H9 (cell line): ENCODE results near the gene AQP2. TPM values are rescaled to one million over a fixed set of nuclear protein-coding genes. Genes with fewer than 3 reads are reported as not detected.

Experiments
- DNase-seq: peaks from one replicate; pipeline ENCODE4 v3.0.0-alpha.2; 2017
- H2AFZ ChIP-seq: one replicate; pipeline ENCODE4 v1.6.1; 2013; ENCODE audit warnings: mild to moderate bottlenecking, low read length, control low read depth, moderate library complexity
- H2AK5ac ChIP-seq: 2 replicates; pipeline ENCODE4 v1.6.1; 2013; ENCODE audit warnings: low read length, control low read depth, mixed read lengths; ENCODE audit not compliant: insufficient read length
- H2BK120ac ChIP-seq: one replicate; pipeline ENCODE4 v1.6.1; 2013; ENCODE audit warnings: low read depth, mild to moderate bottlenecking, low read length, control low read depth, inconsistent platforms; ENCODE audit not compliant: poor library complexity, severe bottlenecking
- H2BK12ac ChIP-seq: 2 replicates; pipeline ENCODE4 v1.6.1; 2013; ENCODE audit warnings: low read length, control low read depth, mixed read lengths, low read depth; ENCODE audit not compliant: insufficient read length
- H2BK15ac ChIP-seq: 2 replicates; pipeline ENCODE4 v1.6.1; 2013; ENCODE audit warnings: low read depth, low read length, control low read depth
- H2BK20ac ChIP-seq: one replicate; pipeline ENCODE4 v1.6.1; 2013; ENCODE audit warnings: low read depth, mild to moderate bottlenecking, low read length, control low read depth, inconsistent platforms; ENCODE audit not compliant: poor library complexity, severe bottlenecking
- H2BK5ac ChIP-seq: 2 replicates; pipeline ENCODE4 v1.6.1; 2013; ENCODE audit warnings: low read length, control low read depth, mixed read lengths; ENCODE audit not compliant: insufficient read length
- H3K14ac ChIP-seq: 2 replicates; pipeline ENCODE4 v1.6.1; 2013; ENCODE audit warnings: low read length, control low read depth; ENCODE audit not compliant: insufficient read depth
- H3K18ac ChIP-seq: 2 replicates; pipeline ENCODE4 v1.6.1; 2013; ENCODE audit warnings: low read depth, mild to moderate bottlenecking, mixed read lengths, low read length, control low read depth; ENCODE audit not compliant: insufficient read length
- H3K23ac ChIP-seq: 2 replicates; pipeline ENCODE4 v1.6.1; 2013; ENCODE audit warnings: low read length, control low read depth, mixed read lengths, low read depth; ENCODE audit not compliant: insufficient read length
- H3K23me2 ChIP-seq: 2 replicates; pipeline ENCODE4 v1.6.1; 2013; ENCODE audit warnings: low read depth, mild to moderate bottlenecking, mixed read lengths, low read length, control low read depth; ENCODE audit not compliant: insufficient read length, poor library complexity, severe bottlenecking
- H3K27ac ChIP-seq: 2 replicates; pipeline ENCODE4 v1.5.1; 2013; ENCODE audit warnings: low read length, control low read depth, mixed read lengths, low read depth; ENCODE audit not compliant: insufficient read length
- H3K27me3 ChIP-seq: 2 replicates; pipeline ENCODE4 v1.6.1; 2013; ENCODE audit warnings: low read length, control low read depth, inconsistent platforms; ENCODE audit not compliant: insufficient read depth
- H3K4ac ChIP-seq: 2 replicates; pipeline ENCODE4 v1.6.1; 2013; ENCODE audit warnings: low read depth, mild to moderate bottlenecking, control low read depth, inconsistent platforms, low read length, moderate library complexity
- H3K4me1 ChIP-seq: 2 replicates; pipeline ENCODE4 v1.6.1; 2013; ENCODE audit warnings: low read length, control low read depth, inconsistent platforms; ENCODE audit not compliant: insufficient read depth
- H3K4me2 ChIP-seq: 2 replicates; pipeline ENCODE4 v1.6.1; 2013; ENCODE audit warnings: low read length, control low read depth, mixed read lengths; ENCODE audit not compliant: insufficient read length, insufficient read depth
- H3K56ac ChIP-seq: 2 replicates; pipeline ENCODE4 v1.6.1; 2013; ENCODE audit warnings: low read depth, mild to moderate bottlenecking, mixed read lengths, low read length, control low read depth; ENCODE audit not compliant: insufficient read length
- H3K79me1 ChIP-seq: 2 replicates; pipeline ENCODE4 v1.6.1; 2013; ENCODE audit warnings: low read depth, mild to moderate bottlenecking, moderate library complexity, low read length, control low read depth, inconsistent platforms; ENCODE audit not compliant: insufficient read depth, poor library complexity, severe bottlenecking
- H3K79me2 ChIP-seq: 2 replicates; pipeline ENCODE4 v1.6.1; 2013; ENCODE audit warnings: low read length, control low read depth, inconsistent platforms; ENCODE audit not compliant: insufficient read depth
- H3K9ac ChIP-seq: 2 replicates; pipeline ENCODE4 v1.6.1; 2013; ENCODE audit warnings: low read length, control low read depth, mixed read lengths; ENCODE audit not compliant: insufficient read length; ENCODE audit errors: extremely low read depth
- H3K9me3 ChIP-seq: one replicate; pipeline ENCODE4 v1.6.1; 2013; ENCODE audit warnings: low read depth, low read length, inconsistent platforms; ENCODE audit not compliant: control insufficient read depth
- H3T11ph ChIP-seq: one replicate; pipeline ENCODE4 v1.6.1; 2013; ENCODE audit warnings: mild to moderate bottlenecking, low read length, control low read depth, inconsistent platforms
- H4K20me1 ChIP-seq: one replicate; pipeline ENCODE4 v1.6.1; 2013; ENCODE audit not compliant: control insufficient read depth, insufficient read length, insufficient read depth
- H4K5ac ChIP-seq: 2 replicates; pipeline ENCODE4 v1.6.1; 2013; ENCODE audit warnings: low read depth, mild to moderate bottlenecking, mixed read lengths, low read length, control low read depth; ENCODE audit not compliant: insufficient read length
- H4K8ac ChIP-seq: replicated peaks from 2 replicates; pipeline ENCODE4 v1.6.1; 2013; ENCODE audit warnings: low read length, control low read depth, mixed read lengths, low read depth; ENCODE audit not compliant: insufficient read length
- H4K91ac ChIP-seq: 2 replicates; pipeline ENCODE4 v1.6.1; 2013; ENCODE audit warnings: low read depth, mild to moderate bottlenecking, moderate library complexity, mixed read lengths, low read length, control low read depth; ENCODE audit not compliant: insufficient read length
- H3K27ac Mint-ChIP-seq, 3 experiments: 2 replicates in 2 of 3; 3 replicates in 1 of 3; pipeline ENCODE4 v1.8.0; 2020 to 2021; ENCODE audit warnings: mixed read lengths in 3 of 3, mild to moderate bottlenecking in 1 of 3, moderate library complexity in 1 of 3
- H3K27me3 Mint-ChIP-seq: 2 replicates; pipeline ENCODE4 v1.8.0; 2021; ENCODE audit warnings: low read depth, mild to moderate bottlenecking, moderate library complexity, mixed read lengths
- H3K36me3 Mint-ChIP-seq, 3 experiments: 2 replicates in 2 of 3; 3 replicates in 1 of 3; pipeline ENCODE4 v1.8.0; 2020 to 2021; ENCODE audit warnings: low read depth in 3 of 3, mixed read lengths in 3 of 3; ENCODE audit not compliant: insufficient read depth in 1 of 3
- H3K4me1 Mint-ChIP-seq, 2 experiments: 2 replicates each; pipeline ENCODE4 v1.8.0; 2020; ENCODE audit warnings: mixed read lengths in 2 of 2
- H3K4me3 Mint-ChIP-seq, 2 experiments: 2 replicates in 1 of 2; 3 replicates in 1 of 2; pipeline ENCODE4 v1.8.0; 2020 to 2021; ENCODE audit warnings: mild to moderate bottlenecking in 2 of 2, mixed read lengths in 2 of 2, moderate library complexity in 1 of 2
- H3K9me3 Mint-ChIP-seq, 2 experiments: 2 replicates in 1 of 2; 3 replicates in 1 of 2; pipeline ENCODE4 v1.8.0; 2020; ENCODE audit warnings: mild to moderate bottlenecking in 2 of 2, mixed read lengths in 2 of 2, moderate library complexity in 1 of 2
- CTCF ChIP-seq: fragments of 200-600 bp; sonication (generic); conservative IDR thresholded peaks from 3 replicates; pipeline ENCODE4 v1.8.0; 2021; ENCODE audit warnings: antibody characterized with exemption, mild to moderate bottlenecking
- WGBS: extraction: QIAGEN DNeasy Blood & Tissue Kit; methylation state at CpG from one replicate; pipeline ENCODE4 v1.1.7; 2013; ENCODE audit warnings: missing lambda C conversion rate, low lambda C conversion rate, mixed read lengths; ENCODE audit not compliant: insufficient read length; ENCODE audit errors: extremely low coverage; 5-methylcytosine and 5-hydroxymethylcytosine counted together
- total RNA-seq: library from RNA; stranded (reverse); gene quantifications from 2 replicates; pipeline ENCODE4 v1.2.1, GENCODE V29; 2021

Gene AQP2
- total RNA-seq, 1 experiment from 2014 or later = not detected

DNA sequence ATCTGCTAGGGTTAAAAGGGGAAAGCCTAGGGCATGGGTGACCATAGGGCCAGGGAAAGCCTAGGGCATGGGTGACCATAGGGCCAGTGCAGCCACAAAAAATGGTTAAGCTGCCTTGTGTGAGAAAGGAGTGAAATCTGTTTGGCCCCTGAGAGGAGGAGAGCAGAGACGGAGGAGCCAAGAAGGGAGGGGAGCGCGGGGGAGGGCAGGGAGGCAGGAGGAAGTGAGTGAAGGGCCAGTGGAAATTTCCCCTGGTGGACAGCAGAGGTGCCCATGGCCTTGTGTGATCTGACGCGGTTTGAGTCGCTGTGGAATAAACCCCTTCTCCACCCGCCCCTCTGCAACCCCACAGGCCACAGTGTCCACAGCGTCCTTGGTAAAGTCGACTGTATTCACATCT lies 21.6 kb downstream of the AQP2 start:
- H3K27ac Mint-ChIP-seq = no peak overlapping the region
- no peaks in the 10 kb centered on the region for H3K9me3 Mint-ChIP-seq
- no peak overlapping the region for H3K4me3 Mint-ChIP-seq
- H3K4ac ChIP-seq = no peak overlapping the region
- H3K18ac ChIP-seq = no peak overlapping the region
- H3K27me3 ChIP-seq = no peaks in the 10 kb centered on the region; the same call in 1 of the 2 replicates
- no peak overlapping the region for H2BK15ac ChIP-seq
- no peaks in the 10 kb centered on the region for H3K9me3 ChIP-seq
- no peak overlapping the region for H3K4me2 ChIP-seq
- H2BK20ac ChIP-seq = no peak overlapping the region
- no peak overlapping the region for H2BK120ac ChIP-seq
- no peak overlapping the region for H4K5ac ChIP-seq
- no peak overlapping the region for H3K14ac ChIP-seq
- no peak overlapping the region for H2AFZ ChIP-seq
- no peaks in the 10 kb centered on the region for H3K79me2 ChIP-seq
- H3K23ac ChIP-seq = no peak overlapping the region
- DNase-seq = no peak
- H2AK5ac ChIP-seq = no peak overlapping the region
- H3K4me1 Mint-ChIP-seq = peaks cover 6 to 9% of the 10 kb centered on the region in 2 experiments; a peak in 3 of 4 replicates
- no peak overlapping the region for H4K91ac ChIP-seq
- WGBS = no CpG with 5 or more reads among the region's 9 CpGs
- H3K56ac ChIP-seq = no peak overlapping the region
- no peak for TF ChIP-seq CTCF
- no peak overlapping the region for H2BK5ac ChIP-seq
- H3K9ac ChIP-seq = no peak overlapping the region
- H4K20me1 ChIP-seq = no peaks in the 10 kb centered on the region
- no peak overlapping the region for H4K8ac ChIP-seq
- no peaks in the 10 kb centered on the region for H3K36me3 Mint-ChIP-seq
- H3K27me3 Mint-ChIP-seq = peaks cover 3% of the 10 kb centered on the region
- no peak overlapping the region for H3K27ac ChIP-seq
- no peaks in the 10 kb centered on the region for H3K79me1 ChIP-seq
- no peak overlapping the region for H3T11ph ChIP-seq
- H3K4me1 ChIP-seq = no peaks in the 10 kb centered on the region
- H2BK12ac ChIP-seq = no peak overlapping the region
- no peaks in the 10 kb centered on the region for H3K23me2 ChIP-seq
